ENCODE data around the gene SUPT3H. TPM values are rescaled to one million over a fixed set of nuclear protein-coding genes. Genes with fewer than 3 reads are reported as not detected.

Gene SUPT3H
- total and polyA plus RNA-seq, 2 of the 8 experiments (the other 6 are each of a cell fraction or from before 2014, with no cell fraction given) = 18.8 to 23.0 TPM

- no peak overlapping the region for H3K23ac ChIP-seq (ENCODE audit: insufficient read length)
- no peaks in the 10 kb centered on the region for H3K79me1 ChIP-seq (ENCODE audit: low read depth, low read length)
- H3K18ac ChIP-seq (ENCODE audit: extremely low read depth, low read length) = no peak overlapping the region
- H4K20me1 ChIP-seq (replicated peaks in 1 of 2; ENCODE audit: control insufficient read depth in 1 of 2, insufficient read depth in 2 of 2, low read length in 2 of 2) = no peaks in the 10 kb centered on the region
- no peak overlapping the region for H3K4ac ChIP-seq (replicated peaks; ENCODE audit: insufficient read length, low read depth, low read length)
- ChIA-PET POLR2A (ENCODE audit: partially characterized antibody) (no interaction called here), CTCF (ENCODE audit: partially characterized antibody) (no interaction called here)
- H3K56ac ChIP-seq (replicated peaks; ENCODE audit: insufficient read length, low read depth, low read length) = no peak overlapping the region
- H3K14ac ChIP-seq (ENCODE audit: insufficient read length) = no peak overlapping the region
- no peaks in the 10 kb centered on the region for H3K79me2 ChIP-seq (ENCODE audit: control insufficient read depth in 1 of 2, insufficient read depth in 2 of 2, low read length in 2 of 2)
- H4K5ac ChIP-seq (ENCODE audit: insufficient read length, low read depth, low read length) = no peak overlapping the region
- H3K9me3 ChIP-seq (ENCODE audit: insufficient read depth in 2 of 2, low read depth in 1 of 2, low read length in 1 of 2) = no peaks in the 10 kb centered on the region
- no peaks in the 10 kb centered on the region for H3K36me3 ChIP-seq (ENCODE audit: control insufficient read depth in 2 of 4, insufficient read depth in 4 of 4, low read length in 3 of 4)
- TF ChIP-seq RNF2 (IDR thresholded peaks at IDR 0.05; ENCODE audit: borderline replicate concordance, low read depth, low read length, missing control alignments, poor library complexity, severe bottlenecking) = no peak
- TF ChIP-seq ASH2L (IDR thresholded peaks at IDR 0.05; ENCODE audit: low read length) = no peak
- TF ChIP-seq SIRT6 (IDR thresholded peaks at IDR 0.05; ENCODE audit: low read length) = no peak
- TF ChIP-seq RFX5 (IDR thresholded peaks at IDR 0.05; ENCODE audit: borderline replicate concordance, low read depth, low read length) = no peak
- no peak for TF ChIP-seq KDM1A (IDR thresholded peaks at IDR 0.05; ENCODE audit: borderline replicate concordance, low read length)
- H3K4me3 ChIP-seq (ENCODE audit: extremely low read depth in 1 of 4, insufficient read depth in 2 of 4, low read depth in 3 of 4, low read length in 4 of 4) = no peak overlapping the region
- no peak overlapping the region for H3K4me2 ChIP-seq (ENCODE audit: insufficient read depth in 1 of 2, low read depth in 2 of 2, low read length in 2 of 2)
- H2AK5ac ChIP-seq (ENCODE audit: low read depth, low read length) = no peak overlapping the region
- H2BK12ac ChIP-seq (ENCODE audit: low read depth, low read length) = no peak overlapping the region
- H3K23me2 ChIP-seq (ENCODE audit: low read depth, low read length) = no peaks in the 10 kb centered on the region
- FAIRE-seq = no peak
- 86% methylated on average over 1 of the region's 1 CpG; no CpG with 5 or more reads in 1 of the 2 experiments for WGBS, 2 experiments (ENCODE audit: extremely low coverage in 1 of 2, insufficient coverage in 1 of 2, insufficient read length in 1 of 2, insufficient replicate concordance in 2 of 2, low coverage in 1 of 2, low lambda C conversion rate in 2 of 2, missing lambda C conversion rate in 1 of 2)
- no peak overlapping the region for H2BK15ac ChIP-seq (ENCODE audit: low read length)
- no peak overlapping the region for H2BK5ac ChIP-seq (ENCODE audit: low read depth, low read length)
- no peak overlapping the region for H2BK20ac ChIP-seq (ENCODE audit: low read length)
- H2AFZ ChIP-seq (ENCODE audit: low read length) = no peak overlapping the region
- no peak overlapping the region for H3K27ac ChIP-seq (ENCODE audit: low read depth, low read length)
- no peak overlapping the region for H2BK120ac ChIP-seq (replicated peaks; ENCODE audit: low read depth, low read length)
- no peak overlapping the region for H3K9ac ChIP-seq (replicated peaks in 1 of 4; ENCODE audit: extremely low read depth in 1 of 4, low read depth in 3 of 4, low read length in 3 of 4)
- H4K8ac ChIP-seq (ENCODE audit: extremely low read depth, insufficient read depth, low read length) = no peak overlapping the region
- no peak for DNase-seq (ENCODE audit: low read depth in 1 of 2, low spot score in 2 of 2)
- no peaks in the 10 kb centered on the region for H3K27me3 ChIP-seq (replicated peaks in 1 of 4; ENCODE audit: control insufficient read depth in 3 of 4, extremely low read depth in 1 of 4, insufficient read depth in 3 of 4, low read length in 3 of 4)
- no peaks in the 10 kb centered on the region; a peak in 1 of 7 replicates for H3K4me1 ChIP-seq (replicated peaks in 1 of 4; ENCODE audit: control insufficient read depth in 3 of 4, insufficient read depth in 4 of 4, low read length in 3 of 4)
- no peak overlapping the region for H4K91ac ChIP-seq (replicated peaks; ENCODE audit: insufficient read length, low read length)
Observed at GRCh38 chr6:45047573-45047972, 330.2 kb downstream of the SUPT3H start.
